GM21390 (cell line): ENCODE measurements around the gene DZANK1.
A peak's percentile ranks its signal among the peaks of the same experiment; 100 is the strongest.
"Not testable (repeated sequence)": the region's sequence is repeated elsewhere in the genome, so short reads cannot be mapped to it uniquely, and the experiment has no call there.

Source experiments
- ATAC-seq: cut with Tn5 transposase; IDR thresholded peaks from one replicate; pipeline ENCODE4 v1.9.1; 2021; ENCODE audit not compliant: unreplicated experiment

DZANK1 gene

GRCh38 chr20:18466894-18467730, at the start of gene DZANK1, which contains the start of gene POLR3F:
Gene DZANK1 (minus strand): TSS chr20:18467030. CDS start chr20:18465358, 1,672 bp downstream.
Gene POLR3F (plus strand): TSS chr20:18467390. CDS start chr20:18467507, 117 bp downstream.
- peak; percentile 99 for ATAC-seq

DNA sequence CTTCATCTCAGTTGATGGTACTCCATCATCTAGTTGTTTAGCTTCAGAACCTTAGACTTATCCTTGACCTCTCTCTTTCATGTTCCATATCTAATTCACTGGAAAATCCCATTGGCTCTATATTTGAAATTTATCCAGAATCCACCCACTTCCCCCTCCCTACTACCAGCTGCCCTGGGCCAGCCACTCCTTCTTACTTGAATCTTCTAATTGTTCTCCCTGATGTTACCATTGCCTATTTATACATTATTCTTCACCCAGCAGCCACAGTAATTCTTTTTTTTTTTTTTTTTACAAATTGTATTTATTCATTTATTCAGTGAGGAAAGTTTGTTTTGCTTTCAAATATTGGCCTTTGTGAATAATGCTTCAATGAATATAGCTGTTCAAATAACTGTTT, 49.1 kb upstream of the DZANK1 start:
- no peak for ATAC-seq

GRCh38 chr20:18514127-18514526, 47.3 kb upstream of the DZANK1 start:
- ATAC-seq: no peak

DNA sequence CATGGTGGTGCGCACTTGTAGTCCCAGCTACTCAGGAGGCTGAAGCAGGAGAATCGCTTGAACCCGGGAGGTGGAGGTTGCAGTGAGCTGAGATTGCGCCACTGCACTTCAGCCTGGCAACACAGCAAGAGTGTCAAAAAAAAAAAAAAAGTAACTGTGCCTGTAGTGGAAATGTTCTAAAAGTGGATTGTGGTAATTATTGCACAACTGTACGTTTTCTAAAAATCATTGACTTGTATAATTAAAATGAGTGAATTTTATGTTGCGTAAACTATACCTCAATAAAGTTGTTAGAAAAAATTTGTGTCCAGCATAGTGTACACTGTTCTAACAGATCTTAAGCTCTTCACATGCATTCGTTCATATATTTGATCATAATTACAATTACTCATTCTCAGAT, 46.4 kb upstream of the DZANK1 start:
- ATAC-seq: no peak

GRCh38 chr20:18511571-18511970, 44.7 kb upstream of the DZANK1 start:
- no peak for ATAC-seq

- ATAC-seq: peak; percentile 93
Measured at GRCh38 chr20:18507218-18508191, 40.7 kb upstream of the DZANK1 start, which contains the start of gene SEC23B. Gene SEC23B (plus strand): TSS chr20:18507940. CDS start chr20:18510836, 2,896 bp downstream.

DNA sequence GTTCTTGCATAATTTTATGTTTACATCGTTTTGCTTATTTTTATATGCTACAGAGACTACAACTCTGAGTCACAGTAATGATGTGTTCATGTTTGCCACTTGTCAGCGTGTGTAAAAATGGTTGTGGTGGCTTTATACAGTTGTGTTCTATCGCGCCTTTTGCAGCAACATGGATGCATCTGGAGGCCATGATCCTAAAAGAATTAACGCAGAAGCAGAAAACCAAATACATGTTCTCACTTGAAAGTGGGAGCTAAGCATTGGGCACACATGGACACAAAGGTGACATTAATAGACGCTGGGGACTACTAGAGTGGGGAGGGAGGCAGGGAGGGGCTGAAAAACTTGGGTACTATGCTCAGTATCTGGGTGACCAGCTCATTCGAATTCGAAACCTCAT, 39.9 kb upstream of the DZANK1 start:
- no peak for ATAC-seq

DNA sequence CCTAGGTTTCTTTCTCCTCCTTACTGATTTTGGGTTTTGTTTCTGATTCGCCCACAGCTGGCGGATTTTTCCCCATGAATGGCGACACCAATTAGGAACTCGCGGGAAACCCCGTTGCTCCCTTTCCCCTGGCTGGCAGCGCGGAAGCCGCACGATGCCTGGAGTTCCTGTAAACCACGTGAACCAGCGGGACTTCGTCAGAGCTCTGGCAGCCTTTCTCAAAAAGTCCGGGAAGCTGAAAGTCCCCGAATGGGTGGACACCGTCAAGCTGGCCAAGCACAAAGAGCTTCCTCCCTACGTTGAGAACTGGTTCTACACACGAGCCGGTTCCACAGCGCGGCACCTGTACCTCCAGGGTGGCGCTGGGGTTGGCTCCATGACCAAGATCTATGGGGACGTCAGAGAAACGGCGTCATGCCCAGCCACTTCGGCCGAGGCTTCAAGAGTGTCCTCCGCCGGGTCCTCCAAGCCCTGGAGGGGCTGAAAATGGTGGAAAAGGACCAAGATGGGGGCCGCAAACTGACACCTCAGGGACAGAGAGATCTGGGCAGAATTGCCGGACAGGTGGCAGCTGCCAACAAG, 37.7 kb upstream of the DZANK1 start:
- no peak for ATAC-seq

GRCh38 chr20:18501672-18502071, 34.8 kb upstream of the DZANK1 start:
- ATAC-seq: not testable (repeated sequence)

DNA sequence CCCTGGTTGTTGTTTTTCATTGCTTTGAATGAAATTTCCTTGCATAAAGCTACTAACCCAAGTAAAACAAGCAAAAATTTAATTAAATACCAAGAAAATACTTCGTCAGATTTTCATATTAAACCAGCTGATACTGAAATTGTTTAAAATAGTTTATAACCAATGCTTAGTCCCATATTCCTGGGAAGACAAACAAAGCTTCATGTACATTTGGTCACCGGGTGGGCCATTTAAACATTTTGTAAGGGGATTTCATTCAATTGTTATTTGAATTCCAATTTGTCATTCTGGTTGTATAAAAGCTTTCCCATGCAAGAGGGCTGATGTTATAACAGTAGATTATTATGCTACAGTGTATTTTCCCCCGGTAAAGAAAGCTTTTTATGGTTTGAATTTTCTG, 30.8 kb upstream of the DZANK1 start:
- ATAC-seq: no peak

- ATAC-seq: peak; percentile 99
Measured at GRCh38 chr20:18496740-18497592, 30.1 kb upstream of the DZANK1 start, which contains the start of gene RBBP9. Gene RBBP9 (minus strand): TSS chr20:18497225. CDS start chr20:18497167, 58 bp downstream.

- no peak for ATAC-seq
Measured at GRCh38 chr20:18496042-18496441, 29.2 kb upstream of the DZANK1 start.

DNA sequence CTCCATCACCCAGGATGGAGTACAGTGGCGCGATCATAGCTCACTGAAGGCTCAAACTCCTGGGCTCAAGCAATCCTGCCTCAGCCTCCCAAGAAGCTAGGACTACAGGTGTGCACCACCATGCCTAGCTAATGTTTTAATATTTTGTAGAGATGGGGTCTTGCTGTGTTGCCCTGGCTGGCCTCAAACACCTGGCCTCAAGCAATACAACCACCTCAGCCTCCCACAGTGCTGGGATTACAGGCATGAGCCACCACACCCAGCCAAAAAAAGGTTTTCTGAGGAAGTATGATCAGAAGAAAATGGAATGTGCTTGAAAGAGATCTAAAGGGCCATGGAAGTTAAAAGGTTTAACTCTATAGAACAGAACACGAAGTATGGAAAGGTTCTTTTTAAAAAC, 21.5 kb upstream of the DZANK1 start:
- ATAC-seq: no peak

DNA sequence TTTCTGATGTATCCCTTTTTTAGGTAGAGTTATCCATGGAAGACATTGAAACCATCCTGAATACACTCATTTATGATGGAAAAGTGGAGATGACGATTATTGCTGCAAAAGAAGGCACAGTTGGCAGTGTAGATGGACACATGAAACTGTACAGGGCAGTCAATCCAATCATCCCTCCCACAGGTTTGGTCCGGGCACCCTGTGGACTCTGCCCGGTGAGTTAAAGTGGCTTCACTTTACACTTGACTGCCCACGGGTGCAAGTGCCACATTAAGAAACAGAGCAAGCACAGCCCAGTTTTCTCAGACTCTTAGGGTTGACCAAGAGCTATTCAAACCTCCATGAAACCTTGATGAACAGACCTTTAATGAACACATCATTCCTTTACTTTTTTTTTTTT, 14.8 kb upstream of the DZANK1 start:
- no peak for ATAC-seq

- no peak for ATAC-seq
Measured at GRCh38 chr20:18477821-18478220, 11.0 kb upstream of the DZANK1 start.

DNA sequence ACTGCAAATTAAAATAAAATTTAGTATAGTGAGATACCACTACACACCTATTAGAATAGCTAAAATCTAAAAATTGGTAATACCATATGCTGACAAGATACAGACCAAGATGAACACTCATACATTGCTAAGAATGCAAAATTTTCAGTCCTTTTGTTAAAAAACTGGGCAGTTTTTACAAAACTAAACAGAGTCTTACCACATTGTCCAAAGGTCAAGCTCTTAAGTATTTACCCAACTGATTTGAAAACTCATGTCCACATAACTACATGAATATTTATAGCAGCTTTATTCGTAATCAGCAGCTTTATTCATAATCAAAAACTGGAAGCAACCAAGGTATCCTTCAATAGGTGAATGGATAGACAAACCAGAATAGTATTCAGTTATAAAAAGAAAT, 10.4 kb upstream of the DZANK1 start:
- ATAC-seq: no peak

DNA sequence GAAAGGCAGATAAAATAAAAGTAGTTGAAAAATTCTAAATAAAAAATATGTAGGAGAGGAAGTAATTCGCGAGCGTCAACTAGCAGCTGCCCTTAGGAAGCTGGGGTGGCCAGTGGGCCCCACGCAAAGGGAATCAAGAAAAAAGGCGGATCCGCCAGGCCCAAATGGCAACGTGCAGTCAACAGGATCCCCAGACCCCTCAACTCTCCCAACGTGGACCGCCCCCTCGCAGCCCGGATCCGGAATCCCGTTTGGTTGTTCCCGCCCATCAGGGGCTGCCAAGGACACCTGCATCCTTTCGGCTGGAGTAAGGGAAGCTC, 296 bp downstream of the DZANK1 start:
- ATAC-seq: peak; percentile 34

DNA sequence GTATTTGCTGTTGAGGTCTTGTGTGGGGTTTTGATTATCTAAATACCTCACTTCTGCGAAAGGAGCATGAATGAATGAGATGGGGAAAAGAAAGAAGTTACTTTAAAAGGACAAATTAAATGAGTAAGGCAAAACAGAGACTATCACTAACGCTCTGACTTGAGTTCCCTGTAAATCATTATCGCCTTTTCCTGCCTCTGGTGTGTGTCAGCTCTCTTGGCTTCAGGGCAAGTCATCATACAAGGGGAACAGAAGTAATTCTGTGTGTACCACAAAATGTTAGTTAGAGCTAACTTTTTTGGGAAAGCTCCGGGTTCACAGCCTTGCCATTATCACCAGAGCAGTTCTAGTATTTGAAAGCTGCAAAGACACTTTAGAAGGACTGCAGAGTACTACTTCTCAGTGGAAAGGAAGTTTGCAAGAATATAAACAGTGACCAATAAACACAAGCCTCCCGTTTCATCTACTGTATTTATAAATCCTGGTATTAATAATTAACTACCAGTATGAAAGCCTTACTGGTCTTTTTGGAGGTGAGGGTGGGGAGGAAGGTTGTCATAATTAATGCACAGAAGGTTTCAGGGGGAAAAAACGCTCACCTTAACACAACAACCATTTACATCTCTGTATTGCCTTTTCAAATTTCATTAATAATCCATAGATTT, 1.2 kb downstream of the DZANK1 start:
- no peak for ATAC-seq

DNA sequence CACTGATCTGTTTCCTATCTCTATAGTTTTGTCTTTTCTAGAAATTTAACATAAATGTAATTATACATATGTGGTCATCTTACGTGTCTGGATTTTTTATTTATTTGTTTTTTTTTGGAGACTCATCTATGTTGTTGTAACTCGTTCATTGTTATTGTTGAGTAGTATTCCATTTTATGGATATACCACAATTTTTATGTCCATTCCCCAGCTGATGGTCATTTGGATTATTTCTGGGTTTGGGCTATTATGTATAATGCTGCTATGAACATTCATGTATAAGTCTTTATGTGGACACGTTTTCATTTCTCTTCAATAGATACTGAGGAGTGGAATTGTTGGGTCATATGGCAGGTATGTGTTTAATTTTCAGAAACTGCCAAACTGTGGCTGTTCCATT, 10.2 kb downstream of the DZANK1 start:
- no peak for ATAC-seq

GRCh38 chr20:18443886-18444285, 22.9 kb downstream of the DZANK1 start:
- no peak for ATAC-seq
